NK-92 treated with Interleukin-12 subunit alpha and Interleukin-12 subunit beta, amount 100 ng/mL, for 24 hours (cell line): ENCODE data around the gene LAMP5.

Experiments
- DNase-seq: peaks from one replicate; lab custom pipeline; 2025; lab: John Stamatoyannopoulos, UW

LAMP5 gene

DNA sequence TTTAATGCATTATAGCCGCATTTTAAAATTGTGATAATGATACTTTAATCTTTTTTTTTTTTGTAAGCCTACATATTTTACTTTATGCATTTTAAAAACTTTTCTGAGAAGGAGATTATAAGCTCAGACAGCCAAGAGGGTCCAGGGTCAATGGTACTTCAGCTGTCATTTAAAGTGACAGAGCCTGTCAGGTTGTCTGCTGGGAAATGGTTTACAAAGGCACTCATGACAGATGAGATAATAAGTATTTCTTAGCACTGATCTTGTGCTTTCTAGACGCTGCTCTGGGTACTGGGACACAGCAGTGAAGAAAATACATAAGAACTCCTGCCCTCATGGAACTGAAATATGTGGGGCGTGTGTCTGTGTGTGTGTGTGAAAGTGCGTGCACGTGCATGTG, 19.6 kb downstream of the LAMP5 start:
- DNase-seq, result no peak

DNA sequence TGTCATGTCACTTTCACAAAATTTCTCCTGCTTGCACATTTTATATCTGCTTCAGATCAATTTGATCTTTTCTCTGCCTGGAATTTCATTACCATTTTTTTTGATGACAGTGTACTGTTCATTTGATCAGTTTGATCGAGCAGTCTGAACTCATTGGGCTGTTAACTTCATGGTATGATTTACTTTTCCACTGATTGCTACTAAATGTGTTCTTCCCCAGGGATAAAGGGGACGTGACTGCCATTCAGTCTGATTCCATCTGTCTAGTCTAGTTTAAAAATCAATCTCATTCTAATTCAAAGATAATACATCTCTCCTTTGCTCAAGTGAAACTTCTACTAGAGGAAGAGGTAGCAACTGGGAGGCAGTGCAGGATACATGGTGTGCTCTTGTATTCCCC, 21.1 kb downstream of the LAMP5 start:
- DNase-seq, result no peak

DNA sequence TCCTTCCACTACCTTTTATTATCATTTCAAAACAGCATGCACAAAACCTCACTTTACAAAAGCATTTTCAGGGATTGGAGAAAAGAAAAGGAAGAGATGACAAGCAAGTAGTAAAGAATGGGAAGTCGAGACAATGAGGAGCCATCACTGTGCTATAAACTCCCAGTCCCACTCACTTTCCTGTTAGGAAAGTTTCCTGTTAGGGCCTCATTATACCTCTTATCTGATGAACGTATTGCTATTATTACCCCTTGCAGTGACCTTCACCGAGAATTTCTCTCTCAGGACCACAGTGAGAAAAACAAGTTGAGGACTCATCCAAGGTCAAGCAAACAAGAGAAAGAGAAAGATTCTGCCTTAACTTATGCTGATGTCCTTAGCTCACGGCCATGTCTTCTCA, 28.8 kb downstream of the LAMP5 start:
- no peak for DNase-seq

DNA sequence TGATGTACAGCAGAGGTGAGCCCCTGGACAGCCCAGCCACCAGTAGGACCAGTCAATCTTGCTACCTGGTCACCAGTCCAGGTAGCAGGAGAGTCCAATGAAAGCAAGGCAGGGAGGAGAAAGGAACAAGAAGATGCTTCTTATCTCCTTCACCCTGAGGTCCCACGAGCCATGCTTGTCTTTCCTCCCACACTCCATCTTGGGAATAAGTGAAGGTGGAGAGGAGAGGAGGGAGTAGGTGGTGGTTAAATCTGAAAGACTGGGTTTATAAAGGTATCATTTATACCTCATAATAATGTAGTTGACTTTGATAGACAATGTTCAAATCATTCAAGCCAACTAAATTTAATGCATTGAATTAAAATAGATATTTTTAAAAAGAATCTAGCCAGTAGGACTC, 35.9 kb downstream of the LAMP5 start:
- no peak for DNase-seq

DNA sequence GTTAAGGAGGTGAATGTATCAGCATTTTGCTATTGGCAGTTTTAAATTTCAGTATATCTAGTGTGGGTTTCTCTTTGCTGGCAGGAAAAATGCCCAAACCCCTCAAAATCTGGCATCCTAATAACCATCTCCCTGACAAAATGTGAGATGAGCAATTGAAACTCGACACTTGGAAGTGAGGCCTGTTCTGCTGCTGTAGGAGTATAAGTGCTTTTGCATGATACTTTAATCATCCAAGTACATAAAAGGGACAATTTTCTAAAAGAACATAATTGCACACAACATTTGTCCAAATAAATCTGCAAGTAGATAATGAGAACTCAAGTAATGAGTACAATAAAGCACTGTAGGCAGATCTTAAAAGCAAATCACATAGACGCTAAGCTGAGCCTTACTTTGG, 36.5 kb downstream of the LAMP5 start:
- DNase-seq, result no peak

DNA sequence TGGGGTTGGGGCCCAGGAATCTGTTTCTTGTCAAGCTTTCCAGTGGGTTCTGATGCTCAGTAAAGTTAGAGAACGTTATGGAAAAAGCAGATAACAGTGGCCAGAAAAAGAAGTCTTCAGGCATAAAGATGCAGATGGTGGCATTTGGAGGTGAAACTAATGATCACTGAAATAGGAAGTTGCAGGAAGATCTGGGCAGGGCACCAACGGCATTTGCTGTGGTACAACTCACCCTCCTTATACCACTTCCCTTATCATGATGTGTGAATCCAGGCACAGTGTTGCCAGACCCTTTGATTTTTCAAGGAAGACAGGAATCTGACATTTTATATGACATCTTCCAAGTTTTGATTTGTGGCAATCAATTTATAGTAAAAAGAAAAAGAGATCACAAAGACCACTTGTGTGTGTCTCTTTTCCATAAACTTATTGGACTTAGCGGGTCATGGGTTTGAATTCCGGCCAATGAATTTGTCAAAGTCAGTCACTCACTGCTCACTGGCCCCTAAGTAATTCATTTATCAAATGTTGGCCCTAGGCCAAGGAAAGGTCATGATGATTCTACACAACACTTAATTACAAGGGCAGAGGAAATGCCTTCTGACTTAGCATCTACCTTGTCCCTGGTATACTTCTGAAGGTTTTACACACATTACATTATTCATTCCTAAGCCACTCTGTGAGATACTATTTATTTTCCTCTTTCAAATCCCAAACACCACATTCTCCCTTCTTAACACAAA, 37.6 kb downstream of the LAMP5 start:
- no peak for DNase-seq

DNA sequence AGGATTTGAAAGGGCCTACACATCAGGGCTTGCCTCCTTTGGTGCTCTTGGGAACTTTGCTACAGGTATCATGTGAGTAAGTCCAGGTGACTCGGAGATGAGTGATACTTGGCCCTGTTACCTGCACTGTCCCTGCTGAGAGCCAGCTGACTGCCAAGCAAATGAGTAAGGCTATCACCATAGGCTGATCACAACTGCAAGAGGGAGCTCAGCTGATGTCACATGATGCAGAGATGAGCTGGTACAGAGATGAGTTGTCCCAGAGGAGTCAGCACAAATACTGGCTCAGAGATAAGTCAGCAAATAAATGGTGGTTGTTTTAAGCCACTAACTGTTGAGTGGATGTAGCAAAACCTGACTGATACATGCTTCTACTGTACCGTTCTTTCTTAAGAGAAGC, 41.4 kb downstream of the LAMP5 start:
- no peak for DNase-seq

DNA sequence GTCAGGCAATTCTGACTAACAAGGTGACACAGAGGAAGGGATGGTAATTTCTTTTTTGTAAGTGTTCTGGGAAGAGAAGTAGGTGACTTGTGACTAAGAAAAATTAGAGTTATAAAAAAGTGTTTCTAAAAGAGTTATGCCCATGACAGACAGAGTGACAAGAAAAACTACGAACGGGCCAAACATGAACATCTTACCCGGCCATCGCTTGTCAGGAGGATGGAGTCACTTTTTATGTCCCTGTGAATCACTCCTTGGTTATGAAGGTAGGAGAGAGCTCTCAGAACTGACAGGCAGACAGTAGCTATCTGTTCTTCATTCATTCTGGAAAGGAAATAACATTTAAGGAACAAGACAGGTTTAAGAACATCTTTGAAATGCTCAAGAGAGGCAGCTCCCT, 43.0 kb downstream of the LAMP5 start:
- no peak for DNase-seq

DNA sequence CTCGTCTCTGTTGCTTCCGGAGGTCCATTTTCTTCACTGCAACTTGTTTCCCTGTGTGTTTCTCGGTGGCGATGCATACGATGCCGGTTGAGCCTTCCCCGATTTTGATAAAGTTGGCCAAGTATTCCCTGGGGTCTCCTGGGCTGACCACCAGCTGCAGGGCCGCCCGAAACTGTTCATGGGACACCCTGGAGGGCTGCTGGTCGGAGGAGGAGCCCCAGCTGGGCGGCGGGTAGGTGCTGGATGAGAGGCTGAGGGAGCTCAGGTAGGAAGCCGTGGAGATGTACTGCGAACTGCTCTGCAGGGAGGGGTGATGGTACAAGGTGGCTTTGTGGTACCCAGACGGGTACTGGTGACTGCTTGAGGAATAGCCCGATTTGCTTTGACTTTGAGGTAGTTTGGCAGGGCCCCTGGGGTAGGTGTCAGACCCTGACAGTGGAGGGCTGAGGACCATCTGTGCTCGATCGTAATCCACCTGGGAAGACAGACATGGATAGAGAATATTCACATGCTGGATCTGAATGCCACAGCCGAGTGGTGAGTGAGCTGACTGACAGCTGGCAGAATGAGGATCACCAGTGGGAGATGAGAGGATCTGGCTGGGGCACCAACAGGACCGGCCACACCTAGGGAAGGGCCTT, 51.6 kb downstream of the LAMP5 start:
- no peak for DNase-seq

DNA sequence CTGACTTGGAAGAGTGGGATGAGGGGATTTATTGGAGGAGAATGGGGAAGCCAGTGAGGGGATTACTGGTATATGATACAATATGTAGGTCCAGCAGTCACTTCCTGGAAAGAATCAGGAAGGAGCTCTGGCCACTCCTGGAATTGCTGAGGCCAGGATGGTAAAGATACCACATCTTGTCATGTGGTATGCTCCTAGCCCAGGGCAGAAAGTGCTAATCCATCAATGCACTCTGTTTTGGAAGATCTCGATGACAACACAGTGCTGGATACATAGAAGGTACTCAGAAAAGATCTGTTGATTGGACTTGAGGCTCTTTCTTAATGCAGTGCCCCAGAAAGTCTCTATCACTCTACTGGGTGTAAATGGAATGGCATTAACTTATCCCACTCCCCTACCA, 52.6 kb downstream of the LAMP5 start:
- no peak for DNase-seq

DNA sequence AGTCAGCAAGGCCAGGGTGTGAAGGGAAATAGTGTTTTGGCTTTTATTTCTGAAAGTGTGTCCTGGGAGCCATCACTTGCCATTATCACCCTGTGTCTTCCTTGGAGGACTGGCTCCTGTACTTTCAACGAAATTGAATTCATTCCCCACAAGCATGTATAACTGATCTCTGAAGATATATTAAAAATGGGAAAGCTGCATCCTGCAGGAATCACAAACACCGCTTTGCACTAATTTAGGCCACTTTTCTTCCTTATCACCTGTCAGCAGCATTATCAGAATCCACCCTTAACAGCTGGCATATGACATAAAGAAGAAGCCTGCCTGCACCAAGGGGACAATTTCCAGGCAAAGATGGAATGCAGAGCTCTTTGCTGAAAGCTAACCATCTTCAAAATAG, 56.2 kb downstream of the LAMP5 start:
- DNase-seq, result no peak

DNA sequence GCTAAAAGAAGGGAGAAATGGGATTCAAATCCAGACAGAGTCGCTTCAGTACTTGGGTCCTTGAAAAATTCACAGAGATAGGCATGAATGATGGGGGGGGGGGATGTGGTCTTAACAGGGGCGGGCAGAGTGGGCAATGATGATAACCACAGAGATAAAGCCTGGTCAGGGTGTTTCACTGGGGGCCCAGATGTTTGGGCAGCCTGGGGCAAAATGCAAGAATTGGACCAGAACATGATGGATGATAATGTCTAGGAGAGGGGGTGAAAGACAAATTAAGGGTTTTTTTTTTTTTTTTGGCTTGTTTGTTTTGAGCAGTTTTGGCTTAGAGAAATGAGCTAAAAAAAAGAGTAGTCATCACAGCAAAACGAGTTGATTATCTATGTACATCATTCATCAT, 57.4 kb downstream of the LAMP5 start:
- no peak for DNase-seq

DNA sequence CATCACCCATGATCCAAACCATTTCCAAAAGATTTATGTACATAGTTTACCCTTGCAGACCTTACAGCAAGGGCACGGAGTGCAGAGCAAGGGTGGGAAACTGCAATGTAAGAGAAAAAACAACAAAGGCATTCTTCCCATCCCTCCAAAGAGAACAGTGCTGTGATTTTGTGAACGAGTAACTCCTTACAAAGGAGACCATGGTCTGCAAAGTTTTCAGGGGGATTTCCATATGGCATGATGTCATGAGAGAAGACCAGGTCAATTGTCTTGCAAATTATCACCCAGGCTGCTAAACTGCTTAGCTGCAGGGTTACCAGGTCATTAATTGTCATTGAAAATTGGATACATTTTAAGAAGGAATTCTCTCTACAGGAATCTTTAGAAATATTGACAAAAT, 58.3 kb downstream of the LAMP5 start:
- no peak for DNase-seq

DNA sequence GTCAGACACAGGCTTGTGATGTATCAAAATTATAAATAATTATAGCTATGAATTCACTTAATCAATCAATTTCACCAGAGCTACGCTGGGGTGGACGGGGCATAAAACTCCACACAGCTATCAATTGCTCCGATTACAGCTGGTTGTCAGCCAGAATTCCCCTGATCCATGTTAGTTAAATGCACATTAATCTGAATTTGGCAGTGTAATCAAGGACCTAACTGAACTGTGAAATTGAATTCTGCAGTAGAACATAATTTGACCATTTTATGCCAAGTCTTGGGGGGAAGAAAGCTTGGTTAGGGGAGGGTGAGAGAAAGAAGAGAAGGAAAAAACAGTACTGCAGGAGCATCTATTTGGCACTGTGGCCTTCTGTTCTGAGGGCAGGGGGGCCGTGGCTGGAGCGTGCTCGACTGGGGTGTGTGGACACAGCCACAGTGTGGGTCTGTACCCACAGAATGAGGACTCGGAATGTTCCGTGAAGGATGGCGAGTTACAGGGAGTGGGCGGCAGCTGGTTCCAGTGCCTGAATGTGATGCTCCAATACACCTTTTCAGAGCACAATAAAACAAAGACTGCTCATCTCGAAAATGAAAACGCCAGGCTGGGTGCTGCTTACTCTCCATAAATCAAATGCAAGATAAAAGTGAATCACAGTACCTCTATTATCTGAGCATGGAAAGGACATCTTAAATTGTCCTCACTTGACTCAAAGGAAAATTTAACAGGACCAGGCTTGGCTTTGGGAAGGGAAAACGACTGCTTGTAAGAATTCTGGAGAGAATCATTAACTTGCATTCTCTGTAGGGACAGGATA, 59.2 kb downstream of the LAMP5 start:
- DNase-seq, result no peak

DNA sequence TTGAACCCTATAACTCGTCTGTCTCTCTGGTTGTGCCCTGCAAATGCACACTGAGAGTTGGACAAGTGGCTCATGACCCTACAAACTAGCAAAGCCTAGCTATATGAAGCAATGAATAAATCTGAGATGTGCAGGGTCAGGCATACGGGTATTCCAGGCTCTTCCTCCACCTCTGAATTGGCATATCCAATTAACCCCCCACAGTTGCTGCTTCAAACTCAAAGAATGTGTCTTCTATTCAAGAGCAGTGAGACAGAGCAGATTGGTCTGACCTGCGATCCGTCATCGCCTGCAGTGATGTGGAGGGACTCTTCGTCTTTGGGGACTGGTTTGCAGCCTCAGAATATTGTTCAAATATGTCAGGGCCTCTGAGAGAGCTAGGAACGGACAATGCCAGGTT, 59.8 kb downstream of the LAMP5 start:
- DNase-seq, result no peak

DNA sequence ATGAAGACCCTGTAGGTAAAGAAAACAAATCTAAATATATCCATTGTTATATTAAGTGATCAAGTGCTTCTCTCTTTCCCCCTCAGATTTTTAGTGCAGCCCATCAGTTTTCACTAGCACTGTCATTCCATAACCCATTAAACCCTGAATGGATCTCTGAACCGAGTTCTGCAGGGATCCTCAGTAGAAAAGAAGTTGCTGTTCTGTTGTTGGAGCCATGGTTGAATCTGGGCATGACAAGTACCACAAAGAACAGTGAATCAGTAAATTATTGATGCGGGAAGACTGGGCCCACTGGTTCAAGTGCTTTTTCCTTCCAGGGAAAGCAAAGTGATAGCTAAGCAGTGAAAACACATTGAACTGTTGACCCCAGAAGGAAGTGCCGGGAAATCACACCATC, 60.4 kb downstream of the LAMP5 start:
- no peak for DNase-seq

DNA sequence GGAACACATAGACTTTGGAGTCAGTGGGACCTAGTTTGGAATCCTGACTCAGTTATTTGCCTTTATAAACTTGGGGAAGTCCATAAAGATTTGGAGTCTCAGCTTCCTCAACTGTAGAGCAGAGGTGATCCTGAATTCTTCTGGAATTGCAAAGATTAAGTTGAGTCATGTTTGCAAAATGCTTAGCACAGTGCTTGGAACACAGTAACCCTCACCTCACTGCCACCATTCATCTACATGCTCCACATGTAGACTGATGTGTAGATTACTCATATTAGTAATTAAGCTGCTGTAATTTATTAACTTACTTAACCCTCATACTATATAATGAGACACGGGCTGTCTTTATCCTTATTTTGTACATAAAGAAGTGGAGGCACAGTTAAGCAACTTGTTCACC, 61.4 kb downstream of the LAMP5 start:
- no peak for DNase-seq

DNA sequence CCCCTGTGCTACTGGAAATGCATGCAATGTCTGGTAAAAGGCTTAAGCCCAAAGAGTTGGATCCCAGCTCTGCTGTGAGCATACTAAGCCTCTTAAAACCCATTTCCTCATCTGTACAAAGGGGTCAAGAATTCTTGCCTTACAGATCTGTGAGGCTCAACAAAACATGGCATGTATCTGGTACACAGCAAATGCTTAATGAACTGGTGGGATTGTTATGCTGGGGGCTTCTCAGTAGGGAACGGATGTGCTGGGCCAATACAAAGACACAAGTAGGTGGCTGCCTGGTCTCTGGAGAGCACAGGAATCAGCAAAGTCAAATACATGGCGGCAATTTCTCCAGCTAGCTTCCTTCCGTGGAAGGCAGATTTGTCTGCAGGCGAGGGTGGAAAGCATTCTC, 62.3 kb downstream of the LAMP5 start:
- no peak for DNase-seq

DNA sequence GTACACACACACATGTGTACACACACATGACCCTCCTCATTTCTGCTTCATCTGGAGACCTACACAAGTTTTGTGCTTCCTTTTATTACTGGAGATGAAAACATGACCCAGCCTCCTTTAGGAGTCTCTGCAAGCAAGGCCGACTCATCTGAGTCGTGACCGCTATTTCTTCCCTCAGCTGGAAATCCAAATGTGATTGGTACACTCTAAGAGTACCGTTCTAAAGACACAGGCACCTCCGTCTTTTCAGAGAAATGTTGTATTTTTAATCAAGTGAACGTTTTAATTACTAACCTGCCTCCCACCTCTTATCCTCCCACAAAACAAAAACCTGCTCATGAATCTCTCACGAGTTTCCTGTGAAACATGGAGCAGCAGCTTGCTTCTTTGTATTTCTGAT, 63.0 kb downstream of the LAMP5 start:
- no peak for DNase-seq

DNA sequence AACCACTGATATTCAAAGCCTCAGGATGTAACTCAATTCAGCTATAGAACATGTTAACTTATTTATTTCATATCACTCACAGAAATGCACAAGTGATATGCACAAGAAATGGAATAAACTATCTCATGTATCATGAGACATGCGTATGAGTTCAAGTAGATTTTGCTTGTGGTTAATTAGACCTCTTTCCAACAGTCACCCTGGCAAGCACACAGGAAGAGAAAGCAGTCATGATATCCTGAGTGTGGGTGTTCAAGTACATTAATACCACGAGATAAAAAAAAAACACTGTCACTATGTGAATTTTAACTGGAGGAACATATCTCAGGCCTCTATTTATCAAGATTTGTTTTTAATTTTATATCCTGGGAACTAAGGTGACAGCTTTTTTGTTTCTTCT, 64.2 kb downstream of the LAMP5 start:
- DNase-seq, result no peak
